SH-SY5Y (cell line): ENCODE results near the gene ADAMTS3.

Experiments used
- GATA2 ChIP-seq: IDR thresholded peaks from 2 replicates; pipeline ENCODE4 v1.6.1; 2011; ENCODE audit warnings: mild to moderate bottlenecking, low read depth, low read length
- GATA3 ChIP-seq: IDR thresholded peaks from 2 replicates; pipeline ENCODE4 v1.6.1; 2011; ENCODE audit warnings: low read depth, mild to moderate bottlenecking, low read length, moderate library complexity

- TF ChIP-seq GATA2, result no peak
- TF ChIP-seq GATA3, result no peak
Observed at GRCh38 chr4:72513227-72513626, 55.8 kb downstream of the ADAMTS3 start.
